RWPE1 (cell line): ENCODE data around the gene SLC4A1.
A peak's percentile ranks its signal among the peaks of the same experiment; 100 is the strongest.

ENCODE experiments used
- CTCF ChIA-PET: fragments of 350-600 bp; sonication (Branson Sonifier 250); formaldehyde crosslinking; extraction: SDS; loops from one replicate; lab custom pipeline; 2021; lab: Yijun Ruan, JAX
- POLR2A ChIA-PET: fragments of 400-600 bp; formaldehyde crosslinking; extraction: SDS; loops from one replicate; lab custom pipeline; 2020; ENCODE audit warnings: antibody characterized with exemption; ENCODE audit not compliant: low non-redundant PET; lab: Yijun Ruan, JAX
- DNase-seq: peaks from one replicate; pipeline ENCODE4 v3.0.0; 2012; ENCODE audit warnings: low spot score
- H3K27ac ChIP-seq: fragments of 450-650 bp; 2 replicates; pipeline ENCODE4 v1.5.1; 2017
- TF ChIP-seq, protein P1 (sequence below): fragments of 450-650 bp; conservative IDR thresholded peaks from 2 replicates; pipeline ENCODE4 v1.5.1; 2017; ENCODE audit warnings: low read depth, mild to moderate bottlenecking

Gene SLC4A1

GRCh38 chr17:44267818-44268490, at the start of gene SLC4A1:
SLC4A1 (minus strand) TSS chr17:44268135; CDS start chr17:44262866, 5,269 bp downstream.
- DNase-seq = no peak
- TF ChIP-seq, protein P1, sequence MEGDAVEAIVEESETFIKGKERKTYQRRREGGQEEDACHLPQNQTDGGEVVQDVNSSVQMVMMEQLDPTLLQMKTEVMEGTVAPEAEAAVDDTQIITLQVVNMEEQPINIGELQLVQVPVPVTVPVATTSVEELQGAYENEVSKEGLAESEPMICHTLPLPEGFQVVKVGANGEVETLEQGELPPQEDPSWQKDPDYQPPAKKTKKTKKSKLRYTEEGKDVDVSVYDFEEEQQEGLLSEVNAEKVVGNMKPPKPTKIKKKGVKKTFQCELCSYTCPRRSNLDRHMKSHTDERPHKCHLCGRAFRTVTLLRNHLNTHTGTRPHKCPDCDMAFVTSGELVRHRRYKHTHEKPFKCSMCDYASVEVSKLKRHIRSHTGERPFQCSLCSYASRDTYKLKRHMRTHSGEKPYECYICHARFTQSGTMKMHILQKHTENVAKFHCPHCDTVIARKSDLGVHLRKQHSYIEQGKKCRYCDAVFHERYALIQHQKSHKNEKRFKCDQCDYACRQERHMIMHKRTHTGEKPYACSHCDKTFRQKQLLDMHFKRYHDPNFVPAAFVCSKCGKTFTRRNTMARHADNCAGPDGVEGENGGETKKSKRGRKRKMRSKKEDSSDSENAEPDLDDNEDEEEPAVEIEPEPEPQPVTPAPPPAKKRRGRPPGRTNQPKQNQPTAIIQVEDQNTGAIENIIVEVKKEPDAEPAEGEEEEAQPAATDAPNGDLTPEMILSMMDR = no peak
- ChIA-PET CTCF (interaction anchor here (1.1 kb wide), 1 partner anchor 58 kb away, joined by 3 read pairs; no protein-coding TSS in a partner anchor), POLR2A (no interaction called here)
- H3K27ac ChIP-seq = no peak within 1 kb of the TSS

DNA sequence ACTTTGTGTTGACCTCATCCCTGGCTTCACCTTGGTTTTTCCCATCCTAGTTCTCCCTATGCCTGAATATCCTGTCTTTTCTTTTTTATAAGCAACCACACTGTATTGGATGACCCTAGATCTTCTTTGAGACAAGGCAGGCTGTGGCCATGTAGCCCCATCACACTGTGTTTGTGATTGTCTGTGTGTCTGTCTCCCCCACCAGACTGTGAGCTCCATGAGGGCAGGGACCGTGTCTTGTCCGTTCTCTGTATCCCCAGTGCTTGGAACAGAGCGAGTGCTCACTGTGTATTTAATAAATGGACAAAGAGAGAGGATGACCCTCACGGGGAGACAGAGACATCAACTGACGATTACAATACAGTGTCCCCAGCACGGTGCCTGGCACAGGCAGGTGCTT, 49.6 kb upstream of the SLC4A1 start:
- CTCF ChIA-PET = no interaction called here
- no peak for DNase-seq
- H3K27ac ChIP-seq = no peak overlapping the region
- POLR2A ChIA-PET = interaction anchor here (0.6 kb wide), 1 partner anchor 95 kb away, joined by 3 read pairs; no protein-coding TSS in a partner anchor
- TF ChIP-seq, protein P1 = no peak

DNA sequence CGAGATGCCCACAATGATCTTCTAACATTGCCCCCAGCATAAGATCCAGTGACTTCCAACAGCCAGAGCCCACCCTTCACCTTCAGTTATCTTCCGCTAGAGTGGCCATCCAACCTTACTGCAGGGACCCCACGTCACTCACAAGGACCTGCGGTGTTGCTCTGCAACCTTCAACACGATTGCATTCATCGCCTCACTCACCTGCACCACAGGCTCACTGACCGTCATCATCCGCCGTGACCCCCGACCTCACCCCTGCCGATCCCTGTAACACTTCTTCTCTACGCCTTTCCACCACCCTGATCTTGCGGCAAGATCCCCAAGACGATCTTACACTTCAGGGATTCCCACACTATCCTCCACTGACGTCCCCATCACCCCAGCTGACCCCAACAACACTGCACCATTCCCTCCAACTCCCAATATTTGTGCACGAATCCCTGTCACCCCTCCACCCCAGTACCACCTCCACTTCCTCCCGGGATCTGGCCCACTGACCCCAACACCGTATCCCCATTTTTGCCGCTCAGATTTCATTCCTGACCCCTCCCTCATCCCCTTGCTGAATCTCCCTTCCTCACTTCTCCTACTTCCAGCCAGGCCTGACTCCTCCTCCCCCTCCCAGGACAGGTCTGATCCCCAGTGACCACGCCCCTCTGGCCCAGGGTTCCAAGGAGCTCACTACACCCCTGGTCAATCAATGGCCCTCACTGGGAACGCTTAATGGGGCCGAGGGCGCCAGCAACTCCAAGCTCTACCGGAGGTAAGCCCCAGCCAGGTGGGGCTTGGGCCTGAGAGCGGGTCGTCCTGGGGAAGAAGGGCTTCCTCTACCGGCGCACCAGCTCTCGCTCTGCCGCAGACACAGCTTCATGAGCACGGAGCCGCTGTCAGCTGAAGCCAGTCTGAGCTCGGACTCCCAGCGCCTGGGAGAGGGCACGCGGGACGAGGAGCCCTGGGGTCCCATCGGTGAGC, 48.1 kb upstream of the SLC4A1 start:
- CTCF ChIA-PET = no interaction called here
- DNase-seq = no peak

DNA sequence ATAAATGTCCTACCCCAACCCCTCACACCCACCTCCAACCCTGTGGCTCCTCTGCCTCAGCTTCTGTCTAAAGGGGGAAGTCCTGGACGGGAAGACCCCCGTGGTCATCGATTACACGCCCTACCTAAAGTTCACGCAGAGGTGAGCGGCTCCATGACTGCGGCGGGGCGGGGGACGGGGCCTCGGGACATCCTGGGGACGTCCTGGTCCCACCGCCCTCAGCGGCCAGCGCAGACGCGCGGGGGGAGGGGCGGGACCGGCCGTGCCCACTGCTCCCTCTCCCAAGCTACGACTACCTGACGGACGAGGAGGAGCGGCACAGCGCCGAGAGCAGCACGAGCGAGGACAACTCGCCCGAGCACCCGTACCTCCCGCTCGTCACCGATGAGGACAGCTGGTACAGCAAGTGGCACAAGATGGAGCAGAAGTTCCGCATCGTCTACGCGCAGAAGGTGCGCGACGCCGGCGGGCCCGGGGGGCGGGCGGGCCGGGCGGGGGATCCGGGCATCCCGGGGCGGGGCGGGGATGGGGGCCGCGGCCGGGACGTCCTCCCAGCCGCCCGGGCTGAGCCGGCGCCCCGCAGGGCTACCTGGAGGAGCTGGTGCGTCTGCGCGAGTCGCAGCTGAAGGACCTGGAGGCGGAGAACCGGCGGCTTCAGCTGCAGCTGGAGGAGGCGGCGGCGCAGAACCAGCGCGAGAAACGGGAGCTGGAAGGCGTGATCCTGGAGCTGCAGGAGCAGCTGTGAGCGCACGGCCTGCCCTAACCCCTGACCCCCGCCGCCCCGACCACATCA, 47.1 kb upstream of the SLC4A1 start:
- TF ChIP-seq, protein P1 = no peak
- ChIA-PET CTCF (no interaction called here), POLR2A (interaction anchor here (0.5 kb wide), 1 partner anchor 109 kb away, joined by 3 read pairs; no protein-coding TSS in a partner anchor)
- no peak overlapping the region for H3K27ac ChIP-seq
- peak; percentile 56 for DNase-seq

More for the DNA sequence above, 48.1 kb upstream of the SLC4A1 start:
- POLR2A ChIA-PET = interaction anchor here (0.5 to 0.7 kb wide), 3 partner anchors 61 to 110 kb away, joined by 3 to 7 read pairs (median 4); no protein-coding TSS in a partner anchor
- TF ChIP-seq, protein P1 = no peak
- no peak overlapping the region for H3K27ac ChIP-seq

DNA sequence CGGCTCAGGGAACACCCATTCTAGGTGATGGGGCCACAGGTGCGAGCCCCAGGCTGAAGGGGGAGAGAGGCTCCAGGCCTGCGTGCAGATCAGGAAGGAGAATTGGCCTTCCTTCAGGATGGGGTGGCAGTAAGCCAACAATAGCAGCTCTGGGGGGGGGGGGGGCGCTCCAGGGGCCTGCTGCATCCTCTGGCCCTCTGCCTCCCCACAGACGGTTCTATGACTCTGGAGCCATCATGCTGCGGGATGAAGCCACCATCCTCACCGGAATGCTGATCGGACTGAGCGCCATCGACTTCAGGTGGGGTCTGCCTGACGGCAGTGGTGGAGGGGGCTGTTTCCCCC, 46.6 kb upstream of the SLC4A1 start:
- no peak overlapping the region for H3K27ac ChIP-seq
- ChIA-PET POLR2A (no interaction called here), CTCF (no interaction called here)
- TF ChIP-seq, protein P1 = no peak
- DNase-seq = no peak
